Measurements from ENCODE around the gene HPF1. TPM values are rescaled to one million over a fixed set of nuclear protein-coding genes. Genes with fewer than 3 reads are reported as not detected.

The HPF1 gene
- total RNA-seq, 1 experiment from 2014 or later: 18.2 TPM

DNA sequence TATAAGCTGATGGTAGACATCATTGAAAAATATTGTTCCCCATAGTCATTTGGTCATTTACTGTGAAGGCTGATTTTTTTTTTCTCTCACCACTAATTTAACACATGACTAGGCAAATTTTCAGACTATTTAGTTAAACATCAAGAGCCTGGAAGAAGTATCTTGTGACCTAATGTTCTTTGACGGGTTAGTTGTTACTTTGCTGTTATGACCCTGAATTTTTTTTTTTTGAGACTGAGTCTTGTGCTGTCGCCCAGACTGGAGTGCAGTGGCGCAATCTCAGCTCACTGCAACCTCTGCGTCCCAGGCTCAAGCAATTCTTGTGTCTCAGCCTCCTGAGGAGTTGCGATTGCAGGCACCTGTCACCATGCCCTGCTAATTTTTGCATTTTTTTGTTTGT lies 67.0 kb downstream of the HPF1 start:
- Histone ChIP-seq H3K27ac (ENCODE audit: low read length) (no peak overlapping the region), H3K9ac (ENCODE audit: low read length) (no peak overlapping the region), H2AFZ (ENCODE audit: low read length) (no peak overlapping the region), H4K20me1 (ENCODE audit: insufficient read depth, low read depth, low read length) (no peaks in the 10 kb centered on the region), H3K4me3 (ENCODE audit: low read length) (no peak overlapping the region), H3K79me2 (ENCODE audit: low read length) (no peaks in the 10 kb centered on the region), H3K27me3 (ENCODE audit: low read length) (no peaks in the 10 kb centered on the region), H3K36me3 (ENCODE audit: insufficient read depth, low read length) (peaks cover 3% of the 10 kb centered on the region; the same call in 1 of the 2 replicates), H3K9me3 (ENCODE audit: low read length) (no peaks in the 10 kb centered on the region), H3K9me2 (replicated peaks; ENCODE audit: insufficient read depth, low read length) (no peaks in the 10 kb centered on the region), H3K4me2 (ENCODE audit: low read depth, low read length, poor library complexity, severe bottlenecking) (no peak overlapping the region), H3K4me1 (ENCODE audit: low read length) (no peaks in the 10 kb centered on the region)
- no peak for DNase-seq

- Histone ChIP-seq H3K4me3 (ENCODE audit: low read length) (no peak overlapping the region), H3K36me3 (ENCODE audit: insufficient read depth, low read length) (peaks cover 3% of the 10 kb centered on the region; the same call in 1 of the 2 replicates), H3K79me2 (ENCODE audit: low read length) (no peaks in the 10 kb centered on the region; the same call in 1 of the 2 replicates), H3K9me3 (ENCODE audit: low read length) (no peaks in the 10 kb centered on the region), H2AFZ (ENCODE audit: low read length) (no peak overlapping the region), H4K20me1 (ENCODE audit: insufficient read depth, low read depth, low read length) (no peaks in the 10 kb centered on the region), H3K4me2 (ENCODE audit: low read depth, low read length, poor library complexity, severe bottlenecking) (no peak overlapping the region), H3K4me1 (ENCODE audit: low read length) (no peaks in the 10 kb centered on the region), H3K27ac (ENCODE audit: low read length) (no peak overlapping the region), H3K27me3 (ENCODE audit: low read length) (no peaks in the 10 kb centered on the region), H3K9ac (ENCODE audit: low read length) (no peak overlapping the region), H3K9me2 (replicated peaks; ENCODE audit: insufficient read depth, low read length) (no peaks in the 10 kb centered on the region)
- no peak for DNase-seq
These were observed 68.1 kb downstream of the HPF1 start for GRCh38 chr4:169689681-169690080.

DNA sequence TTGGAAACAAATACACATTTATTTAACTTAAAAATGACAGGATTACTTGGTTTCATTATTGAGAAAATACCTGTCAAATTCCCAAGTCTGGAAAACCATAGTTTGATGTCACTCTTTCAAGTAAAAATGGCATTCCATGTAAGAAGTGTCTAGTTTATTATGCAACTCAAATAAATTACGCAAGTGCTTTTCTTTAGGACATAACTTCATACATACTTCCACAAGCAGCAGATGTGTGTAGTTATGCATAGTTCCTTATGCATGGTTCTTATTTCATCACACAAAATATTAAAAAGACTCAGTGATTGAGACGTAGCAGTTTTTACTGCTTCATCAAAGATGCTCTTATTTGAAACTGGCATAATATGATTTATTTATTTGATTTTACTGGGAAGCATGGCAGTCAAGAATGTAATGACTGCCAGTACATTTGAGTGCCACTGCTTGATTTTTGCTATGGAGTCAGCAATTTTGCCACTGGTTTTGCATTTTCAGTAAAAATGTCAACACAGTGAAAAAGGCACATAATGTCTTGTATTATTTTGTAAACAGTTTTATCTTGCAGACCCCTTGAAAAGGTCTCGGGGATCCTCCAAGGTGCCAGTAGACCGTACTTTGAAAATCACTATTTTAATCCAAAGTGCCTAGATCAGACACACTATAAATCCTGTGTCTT lies 75.2 kb downstream of the HPF1 start:
- 0 out of 2 replicates have a peak, but pooled peaks cover 3% of the 10 kb centered on the region for H3K36me3 ChIP-seq (ENCODE audit: insufficient read depth, low read length)
- H3K27me3 ChIP-seq (ENCODE audit: low read length): no peaks in the 10 kb centered on the region
- H2AFZ ChIP-seq (ENCODE audit: low read length): no peak overlapping the region
- H4K20me1 ChIP-seq (ENCODE audit: insufficient read depth, low read depth, low read length): no peaks in the 10 kb centered on the region
- H3K9ac ChIP-seq (ENCODE audit: low read length): no peak overlapping the region
- no peaks in the 10 kb centered on the region for H3K9me2 ChIP-seq (replicated peaks; ENCODE audit: insufficient read depth, low read length)
- peaks cover 2% of the 10 kb centered on the region; the same call in 1 of the 2 replicates for H3K4me1 ChIP-seq (ENCODE audit: low read length)
- peaks cover 25% of the 10 kb centered on the region for H3K79me2 ChIP-seq (ENCODE audit: low read length)
- no peaks in the 10 kb centered on the region for H3K9me3 ChIP-seq (ENCODE audit: low read length)
- H3K4me2 ChIP-seq (ENCODE audit: low read depth, low read length, poor library complexity, severe bottlenecking): no peak overlapping the region
- no peak for DNase-seq
- H3K4me3 ChIP-seq (ENCODE audit: low read length): no peak overlapping the region
- H3K27ac ChIP-seq (ENCODE audit: low read length): no peak overlapping the region

Other genes starting within 250 kb of the HPF1 start
- 7.0 and 9.4 TPM in 2 replicates for gene NEK1, start 145.4 kb downstream of the HPF1 start, total RNA-seq (2014; rRNA removed; shearing (Covaris generic); ENCODE audit: low replicate concordance)
- 35.8 and 38.5 TPM in 2 replicates for gene CLCN3, start 137.4 kb downstream of the HPF1 start, total RNA-seq (2014; rRNA removed; shearing (Covaris generic); ENCODE audit: low replicate concordance)